ENCODE measurements around the gene ARHGAP5.

The ARHGAP5 gene

DNA sequence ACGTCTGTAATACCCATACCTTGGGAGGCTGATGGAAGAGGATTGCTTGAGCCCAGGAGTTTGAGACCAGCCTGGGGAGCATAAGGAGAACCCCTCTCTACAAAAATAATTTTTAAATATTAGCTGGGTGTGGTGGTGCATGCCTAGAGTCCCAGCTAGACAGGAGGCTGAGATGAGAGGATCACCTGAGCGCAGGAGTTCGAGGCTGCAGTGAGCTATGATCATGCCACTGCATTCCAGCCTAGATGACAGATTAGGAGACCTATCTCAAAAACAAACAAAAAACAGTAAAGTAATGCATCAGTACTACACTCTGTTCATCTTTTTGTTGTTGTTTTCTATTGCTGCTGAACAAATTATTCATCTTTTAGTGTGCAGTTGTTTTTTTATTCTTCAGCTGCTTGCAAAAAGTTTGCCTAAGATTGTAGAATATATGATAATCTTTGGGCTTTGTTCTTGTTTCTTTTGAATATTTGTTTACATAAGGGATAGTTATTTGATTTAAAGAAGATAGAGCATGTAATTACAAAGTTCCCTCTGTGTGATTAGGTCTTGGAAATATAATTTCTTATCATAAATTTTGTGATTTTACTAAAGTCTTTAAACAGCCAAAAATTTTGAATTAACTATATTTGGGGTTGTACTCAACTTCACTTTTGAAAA, 8.2 kb downstream of the ARHGAP5 start:
- TF ChIP-seq, protein P1, sequence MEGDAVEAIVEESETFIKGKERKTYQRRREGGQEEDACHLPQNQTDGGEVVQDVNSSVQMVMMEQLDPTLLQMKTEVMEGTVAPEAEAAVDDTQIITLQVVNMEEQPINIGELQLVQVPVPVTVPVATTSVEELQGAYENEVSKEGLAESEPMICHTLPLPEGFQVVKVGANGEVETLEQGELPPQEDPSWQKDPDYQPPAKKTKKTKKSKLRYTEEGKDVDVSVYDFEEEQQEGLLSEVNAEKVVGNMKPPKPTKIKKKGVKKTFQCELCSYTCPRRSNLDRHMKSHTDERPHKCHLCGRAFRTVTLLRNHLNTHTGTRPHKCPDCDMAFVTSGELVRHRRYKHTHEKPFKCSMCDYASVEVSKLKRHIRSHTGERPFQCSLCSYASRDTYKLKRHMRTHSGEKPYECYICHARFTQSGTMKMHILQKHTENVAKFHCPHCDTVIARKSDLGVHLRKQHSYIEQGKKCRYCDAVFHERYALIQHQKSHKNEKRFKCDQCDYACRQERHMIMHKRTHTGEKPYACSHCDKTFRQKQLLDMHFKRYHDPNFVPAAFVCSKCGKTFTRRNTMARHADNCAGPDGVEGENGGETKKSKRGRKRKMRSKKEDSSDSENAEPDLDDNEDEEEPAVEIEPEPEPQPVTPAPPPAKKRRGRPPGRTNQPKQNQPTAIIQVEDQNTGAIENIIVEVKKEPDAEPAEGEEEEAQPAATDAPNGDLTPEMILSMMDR (conservative IDR thresholded peaks at IDR 0.05; ENCODE audit: low read depth) = no peak
- POLR2A ChIA-PET (ENCODE audit: low non-redundant PET) = no interaction called here
- CTCF ChIA-PET = interaction anchor here (0.7 to 0.9 kb wide), 2 partner anchors 10 to 311 kb away, joined by 4 read pairs; no protein-coding TSS in a partner anchor
- no peak for DNase-seq (ENCODE audit: low spot score)
- no peak overlapping the region for H3K27ac ChIP-seq

DNA sequence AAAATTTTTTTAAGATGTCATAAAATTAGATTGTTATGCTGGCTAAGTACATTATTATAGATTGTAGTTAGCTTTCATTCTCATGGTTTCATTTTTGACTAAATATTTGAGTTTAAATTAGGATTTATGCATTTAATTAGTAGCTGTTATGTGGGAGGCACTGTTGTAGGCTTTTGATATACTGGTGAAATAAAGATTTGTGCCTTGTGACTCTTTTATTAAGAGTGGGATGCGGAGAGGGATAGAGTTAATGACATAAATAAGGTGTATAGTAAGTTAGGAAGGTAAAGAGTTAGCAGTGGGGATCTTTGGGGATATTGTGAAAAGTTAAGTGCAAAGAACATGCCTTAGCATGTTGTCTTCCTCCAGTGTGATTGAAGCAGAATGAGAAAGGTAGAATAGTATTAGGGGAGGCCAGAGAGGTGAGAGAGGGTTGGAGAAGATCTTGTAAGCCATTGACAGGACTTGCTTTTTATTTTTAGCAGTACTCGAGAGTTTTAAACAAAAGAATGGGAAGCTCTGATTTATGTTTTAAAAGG, 8.8 kb downstream of the ARHGAP5 start:
- POLR2A ChIA-PET (ENCODE audit: low non-redundant PET) = no interaction called here
- CTCF ChIA-PET = interaction anchor here (0.7 kb wide), 1 partner anchor 311 kb away, joined by 4 read pairs; no protein-coding TSS in a partner anchor
- H3K27ac ChIP-seq = no peak overlapping the region
- no peak for DNase-seq (ENCODE audit: low spot score)
- TF ChIP-seq, protein P1 (conservative IDR thresholded peaks at IDR 0.05; ENCODE audit: low read depth) = no peak

- ChIA-PET CTCF (no interaction called here), POLR2A (ENCODE audit: low non-redundant PET) (no interaction called here)
- no peak overlapping the region for H3K27ac ChIP-seq
- DNase-seq (ENCODE audit: low spot score) = peak; percentile 16
- TF ChIP-seq, protein P1 (conservative IDR thresholded peaks at IDR 0.05; ENCODE audit: low read depth) = no peak
Measured at GRCh38 chr14:32087173-32087861, 10.2 kb downstream of the ARHGAP5 start.

DNA sequence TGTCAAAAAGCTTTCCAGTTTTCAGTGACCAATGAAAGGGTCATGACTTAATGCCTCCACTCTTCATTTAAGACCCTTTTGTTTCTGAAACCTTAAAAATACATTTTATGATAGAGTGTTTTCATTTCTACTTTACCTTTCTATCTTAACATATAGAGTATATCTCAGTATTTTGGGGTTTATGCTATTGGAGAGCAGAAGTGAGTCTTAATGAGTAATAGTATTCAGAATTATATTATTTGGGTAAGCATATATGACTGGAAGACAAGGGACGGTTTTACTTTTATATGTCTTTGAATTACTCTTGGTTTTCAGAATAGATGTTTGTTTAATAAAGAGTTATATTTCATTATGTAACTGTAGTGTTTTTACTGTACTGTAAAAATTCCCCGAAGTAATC, 10.8 kb downstream of the ARHGAP5 start:
- ChIA-PET CTCF (no interaction called here), POLR2A (ENCODE audit: low non-redundant PET) (no interaction called here)
- H3K27ac ChIP-seq = no peak overlapping the region
- no peak for DNase-seq (ENCODE audit: low spot score)
- TF ChIP-seq, protein P1 (conservative IDR thresholded peaks at IDR 0.05; ENCODE audit: low read depth) = no peak

DNA sequence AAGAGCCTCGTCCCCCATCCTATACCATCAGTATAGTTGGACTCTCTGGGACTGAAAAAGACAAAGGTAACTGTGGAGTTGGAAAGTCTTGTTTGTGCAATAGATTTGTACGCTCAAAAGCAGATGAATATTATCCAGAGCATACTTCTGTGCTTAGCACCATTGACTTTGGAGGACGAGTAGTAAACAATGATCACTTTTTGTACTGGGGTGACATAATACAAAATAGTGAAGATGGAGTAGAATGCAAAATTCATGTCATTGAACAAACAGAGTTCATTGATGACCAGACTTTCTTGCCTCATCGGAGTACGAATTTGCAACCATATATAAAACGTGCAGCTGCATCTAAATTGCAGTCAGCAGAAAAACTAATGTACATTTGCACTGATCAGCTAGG, 13.6 kb downstream of the ARHGAP5 start:
- H3K27ac ChIP-seq = no peak overlapping the region
- DNase-seq (ENCODE audit: low spot score) = no peak
- TF ChIP-seq, protein P1 (conservative IDR thresholded peaks at IDR 0.05; ENCODE audit: low read depth) = no peak
- ChIA-PET CTCF (no interaction called here), POLR2A (ENCODE audit: low non-redundant PET) (no interaction called here)

DNA sequence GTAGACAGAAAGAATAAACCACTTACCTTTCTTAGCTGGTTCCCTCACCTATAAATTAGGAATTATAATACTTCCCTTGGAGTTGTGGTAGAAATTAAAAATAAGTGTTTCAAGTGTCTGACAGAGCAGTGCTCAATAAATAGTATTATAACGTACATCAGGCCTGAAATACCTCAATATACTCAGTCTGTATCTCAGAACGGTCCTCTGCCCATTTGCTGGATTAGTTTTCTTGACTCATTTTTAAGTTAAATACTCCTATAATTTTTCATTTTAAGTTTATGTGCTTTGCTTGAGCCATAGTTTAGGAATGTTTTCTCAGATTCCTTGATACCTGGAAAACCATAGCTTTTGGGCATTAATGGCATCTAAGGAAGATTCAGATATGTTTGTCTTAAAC, 22.4 kb downstream of the ARHGAP5 start:
- CTCF ChIA-PET = no interaction called here
- no peak overlapping the region for H3K27ac ChIP-seq
- TF ChIP-seq, protein P1 (conservative IDR thresholded peaks at IDR 0.05; ENCODE audit: low read depth) = no peak
- POLR2A ChIA-PET (ENCODE audit: low non-redundant PET) = no interaction called here
- DNase-seq (ENCODE audit: low spot score) = no peak
